ENCODE data around the gene IFNL1.

DNA sequence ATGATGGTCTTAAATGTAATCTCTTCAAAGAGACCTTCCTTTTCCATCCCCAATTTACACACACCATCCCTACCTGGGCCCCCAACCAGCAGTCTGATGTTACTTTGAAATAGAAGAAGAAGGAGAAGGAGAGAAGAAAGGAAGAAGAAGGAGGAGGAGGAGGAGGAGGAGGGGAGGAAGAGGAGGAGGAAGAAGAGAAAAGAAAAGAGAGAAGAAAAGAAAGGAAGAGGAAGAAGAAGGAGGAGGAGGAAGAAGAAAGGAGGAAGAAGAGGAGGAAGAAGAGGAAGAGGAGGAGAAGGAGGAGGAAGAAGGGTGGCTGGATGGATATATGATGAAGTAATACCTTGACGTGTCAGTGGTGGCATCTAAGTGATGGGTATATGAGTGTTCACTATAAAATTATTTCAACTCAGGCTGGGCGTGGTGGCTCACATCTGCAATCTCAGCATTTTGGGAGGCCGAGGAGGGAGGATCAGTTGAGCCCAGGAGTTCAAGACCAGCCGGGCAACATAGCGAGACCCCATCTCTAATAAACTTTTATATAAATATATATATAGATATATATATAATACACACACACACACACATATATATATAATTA lies 28.1 kb downstream of the IFNL1 start:
- no peak for TF ChIP-seq MAZ (IDR thresholded peaks at IDR 0.05; ENCODE audit: borderline replicate concordance, low read depth, low read length)
- TF ChIP-seq, protein P1, sequence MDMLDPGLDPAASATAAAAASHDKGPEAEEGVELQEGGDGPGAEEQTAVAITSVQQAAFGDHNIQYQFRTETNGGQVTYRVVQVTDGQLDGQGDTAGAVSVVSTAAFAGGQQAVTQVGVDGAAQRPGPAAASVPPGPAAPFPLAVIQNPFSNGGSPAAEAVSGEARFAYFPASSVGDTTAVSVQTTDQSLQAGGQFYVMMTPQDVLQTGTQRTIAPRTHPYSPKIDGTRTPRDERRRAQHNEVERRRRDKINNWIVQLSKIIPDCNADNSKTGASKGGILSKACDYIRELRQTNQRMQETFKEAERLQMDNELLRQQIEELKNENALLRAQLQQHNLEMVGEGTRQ (IDR thresholded peaks at IDR 0.05) = no peak
- TF ChIP-seq, protein P2, sequence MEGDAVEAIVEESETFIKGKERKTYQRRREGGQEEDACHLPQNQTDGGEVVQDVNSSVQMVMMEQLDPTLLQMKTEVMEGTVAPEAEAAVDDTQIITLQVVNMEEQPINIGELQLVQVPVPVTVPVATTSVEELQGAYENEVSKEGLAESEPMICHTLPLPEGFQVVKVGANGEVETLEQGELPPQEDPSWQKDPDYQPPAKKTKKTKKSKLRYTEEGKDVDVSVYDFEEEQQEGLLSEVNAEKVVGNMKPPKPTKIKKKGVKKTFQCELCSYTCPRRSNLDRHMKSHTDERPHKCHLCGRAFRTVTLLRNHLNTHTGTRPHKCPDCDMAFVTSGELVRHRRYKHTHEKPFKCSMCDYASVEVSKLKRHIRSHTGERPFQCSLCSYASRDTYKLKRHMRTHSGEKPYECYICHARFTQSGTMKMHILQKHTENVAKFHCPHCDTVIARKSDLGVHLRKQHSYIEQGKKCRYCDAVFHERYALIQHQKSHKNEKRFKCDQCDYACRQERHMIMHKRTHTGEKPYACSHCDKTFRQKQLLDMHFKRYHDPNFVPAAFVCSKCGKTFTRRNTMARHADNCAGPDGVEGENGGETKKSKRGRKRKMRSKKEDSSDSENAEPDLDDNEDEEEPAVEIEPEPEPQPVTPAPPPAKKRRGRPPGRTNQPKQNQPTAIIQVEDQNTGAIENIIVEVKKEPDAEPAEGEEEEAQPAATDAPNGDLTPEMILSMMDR (IDR thresholded peaks at IDR 0.05) = no peak
- no peak for TF ChIP-seq BHLHE40 (IDR thresholded peaks at IDR 0.05; ENCODE audit: low read depth, low read length)
- TF ChIP-seq, protein P3, sequence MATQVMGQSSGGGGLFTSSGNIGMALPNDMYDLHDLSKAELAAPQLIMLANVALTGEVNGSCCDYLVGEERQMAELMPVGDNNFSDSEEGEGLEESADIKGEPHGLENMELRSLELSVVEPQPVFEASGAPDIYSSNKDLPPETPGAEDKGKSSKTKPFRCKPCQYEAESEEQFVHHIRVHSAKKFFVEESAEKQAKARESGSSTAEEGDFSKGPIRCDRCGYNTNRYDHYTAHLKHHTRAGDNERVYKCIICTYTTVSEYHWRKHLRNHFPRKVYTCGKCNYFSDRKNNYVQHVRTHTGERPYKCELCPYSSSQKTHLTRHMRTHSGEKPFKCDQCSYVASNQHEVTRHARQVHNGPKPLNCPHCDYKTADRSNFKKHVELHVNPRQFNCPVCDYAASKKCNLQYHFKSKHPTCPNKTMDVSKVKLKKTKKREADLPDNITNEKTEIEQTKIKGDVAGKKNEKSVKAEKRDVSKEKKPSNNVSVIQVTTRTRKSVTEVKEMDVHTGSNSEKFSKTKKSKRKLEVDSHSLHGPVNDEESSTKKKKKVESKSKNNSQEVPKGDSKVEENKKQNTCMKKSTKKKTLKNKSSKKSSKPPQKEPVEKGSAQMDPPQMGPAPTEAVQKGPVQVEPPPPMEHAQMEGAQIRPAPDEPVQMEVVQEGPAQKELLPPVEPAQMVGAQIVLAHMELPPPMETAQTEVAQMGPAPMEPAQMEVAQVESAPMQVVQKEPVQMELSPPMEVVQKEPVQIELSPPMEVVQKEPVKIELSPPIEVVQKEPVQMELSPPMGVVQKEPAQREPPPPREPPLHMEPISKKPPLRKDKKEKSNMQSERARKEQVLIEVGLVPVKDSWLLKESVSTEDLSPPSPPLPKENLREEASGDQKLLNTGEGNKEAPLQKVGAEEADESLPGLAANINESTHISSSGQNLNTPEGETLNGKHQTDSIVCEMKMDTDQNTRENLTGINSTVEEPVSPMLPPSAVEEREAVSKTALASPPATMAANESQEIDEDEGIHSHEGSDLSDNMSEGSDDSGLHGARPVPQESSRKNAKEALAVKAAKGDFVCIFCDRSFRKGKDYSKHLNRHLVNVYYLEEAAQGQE (IDR thresholded peaks at IDR 0.05) = no peak
- no peak for TF ChIP-seq CBX2 (IDR thresholded peaks at IDR 0.05; ENCODE audit: borderline replicate concordance, low read depth)
- TF ChIP-seq RNF2 (IDR thresholded peaks at IDR 0.05; ENCODE audit: borderline replicate concordance, low read depth) = no peak
- TF ChIP-seq, protein P4, sequence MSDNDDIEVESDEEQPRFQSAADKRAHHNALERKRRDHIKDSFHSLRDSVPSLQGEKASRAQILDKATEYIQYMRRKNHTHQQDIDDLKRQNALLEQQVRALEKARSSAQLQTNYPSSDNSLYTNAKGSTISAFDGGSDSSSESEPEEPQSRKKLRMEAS (IDR thresholded peaks at IDR 0.05) = no peak
- TF ChIP-seq RAD21 (conservative IDR thresholded peaks at IDR 0.05 in 1 of 2, IDR thresholded peaks at IDR 0.05 in 1 of 2) = no peak
- no peak for TF ChIP-seq POLR2A (IDR thresholded peaks at IDR 0.05; ENCODE audit: low read length)
- TF ChIP-seq CBX8 (IDR thresholded peaks at IDR 0.05) = no peak
- TF ChIP-seq ZFP36 (IDR thresholded peaks at IDR 0.05; ENCODE audit: borderline replicate concordance, partially characterized antibody) = no peak
